K562 (cell line): ENCODE data around the gene SLC25A42. TPM values are rescaled to one million over a fixed set of nuclear protein-coding genes. Genes with fewer than 3 reads are reported as not detected.

Source experiments
- ATAC-seq: fragments of 200-7000 bp; cut with Tn5 transposase; 3 replicates; pipeline ENCODE4 v1.9.1; 2020; ENCODE audit warnings: moderate library complexity
- BruUV-seq: library from RNA; stranded (reverse); fragments of 400-500 nt; replicated peaks from 2 replicates; lab custom pipeline; 2021; lab: Mats Ljungman, UMichigan
- CTCF ChIA-PET: fragments of 300-600 bp; formaldehyde crosslinking; extraction: SDS; loops from one replicate; lab custom pipeline; 2021; ENCODE audit warnings: low intra/inter-chr PET ratio; lab: Yijun Ruan, JAX
- POLR2A ChIA-PET: fragments of 300-600, 350-650 bp; sonication (Branson Sonifier 250); formaldehyde crosslinking; extraction: SDS; loops from one replicate; lab custom pipeline; 2021; ENCODE audit warnings: antibody characterized with exemption, inconsistent platforms; lab: Yijun Ruan, JAX
- DNase-seq, 4 experiments: peaks; one replicate each; pipeline versions ENCODE4 v3.0.0 to v3.0.0-alpha.2; 2011 to 2018; ENCODE audit warnings: low spot score in 3 of 4, mixed read lengths in 3 of 4; ENCODE audit errors: extremely low read depth in 1 of 4
- FAIRE-seq: peaks from 2 replicates; lab custom pipeline; 2011; peaks lifted over from hg19 to GRCh38; lab: Jason Lieb, UNC
- H2AFZ ChIP-seq: 2 replicates; pipeline ENCODE4 v1.6.0; 2011; ENCODE audit warnings: low read depth, low read length, control low read depth, inconsistent platforms
- H3K27ac ChIP-seq: fragments of 200-600 bp; 3 replicates; pipeline ENCODE4 v1.8.0; 2011; ENCODE audit warnings: low read depth, mild to moderate bottlenecking, control low read depth, inconsistent platforms, low read length, moderate library complexity, mixed read lengths; ENCODE audit errors: extremely low read depth
- H3K27me3 ChIP-seq, 2 experiments: fragments of 300-600 bp in 1 of 2; 2 replicates in 1 of 2; 3 replicates in 1 of 2; pipeline versions ENCODE4 v1.6.0 to v1.8.0; 2011; ENCODE audit warnings: inconsistent platforms in 2 of 2, low read length in 2 of 2, mild to moderate bottlenecking in 1 of 2, mixed read lengths in 1 of 2, moderate library complexity in 1 of 2; ENCODE audit not compliant: control insufficient read depth in 2 of 2, insufficient read depth in 2 of 2
- H3K36me3 ChIP-seq: fragments of 300-600 bp; 3 replicates; pipeline ENCODE4 v1.8.0; 2011; ENCODE audit warnings: mild to moderate bottlenecking, low read length, inconsistent platforms; ENCODE audit not compliant: control insufficient read depth, insufficient read depth
- H3K4me1 ChIP-seq, 2 experiments: fragments of 200-600 bp in 1 of 2; replicated peaks in 1 of 2; 2 replicates in 1 of 2; 3 replicates in 1 of 2; pipeline versions ENCODE4 v1.5.1 to v1.8.0; 2011; ENCODE audit warnings: inconsistent platforms in 2 of 2, low read length in 2 of 2, mild to moderate bottlenecking in 1 of 2, mixed read lengths in 1 of 2, moderate library complexity in 1 of 2; ENCODE audit not compliant: control insufficient read depth in 2 of 2, insufficient read depth in 2 of 2
- H3K4me2 ChIP-seq: 2 replicates; pipeline ENCODE4 v1.6.1; 2011; ENCODE audit warnings: low read length, control low read depth, inconsistent platforms, mixed read lengths; ENCODE audit not compliant: insufficient read depth
- H3K4me3 ChIP-seq: fragments of 200-600 bp; sonication (generic), shearing (Covaris generic); 2 replicates; pipeline ENCODE4 v1.5.1; 2016; ENCODE audit warnings: control low read depth, inconsistent platforms
- H3K79me2 ChIP-seq: fragments of 200-600 bp; 3 replicates; pipeline ENCODE4 v1.8.0; 2011; ENCODE audit warnings: low read length, inconsistent platforms; ENCODE audit not compliant: control insufficient read depth, insufficient read depth
- H3K9ac ChIP-seq, 2 experiments: 2 replicates each; pipeline versions ENCODE4 v1.6.0 to v1.6.1; 2011; ENCODE audit warnings: low read depth in 2 of 2, low read length in 2 of 2, control low read depth in 1 of 2, inconsistent platforms in 1 of 2, mild to moderate bottlenecking in 1 of 2, mixed read lengths in 1 of 2; ENCODE audit not compliant: insufficient read depth in 1 of 2
- H3K9me1 ChIP-seq: one replicate; pipeline ENCODE4 v1.6.0; 2011; ENCODE audit warnings: inconsistent platforms, mild to moderate bottlenecking, low read length, moderate library complexity; ENCODE audit not compliant: control insufficient read depth, insufficient read depth
- H3K9me3 ChIP-seq: replicated peaks from 2 replicates; pipeline ENCODE4 v1.5.1; 2011; ENCODE audit warnings: low read depth, low read length, inconsistent platforms; ENCODE audit not compliant: control insufficient read depth, insufficient read depth
- H4K20me1 ChIP-seq: replicated peaks from 2 replicates; pipeline ENCODE4 v1.6.1; 2011; ENCODE audit warnings: low read length, inconsistent platforms, mixed read lengths; ENCODE audit not compliant: control insufficient read depth, insufficient read depth
- ESRRB ChIP-seq: fragments of 250-450 bp; sonication (Bioruptor Pico); IDR thresholded peaks from 2 replicates; pipeline ENCODE4 v1.5.0; 2020; ENCODE audit warnings: mild to moderate bottlenecking, moderate library complexity, borderline replicate concordance
- ID3 ChIP-seq, 2 experiments: fragments of 250-450 bp in 1 of 2; fragments of 450-650 bp in 1 of 2; sonication (Bioruptor Pico) in 1 of 2; IDR thresholded peaks; 2 replicates each; pipeline versions ENCODE4 v1.6.1 to v1.8.0; 2016 to 2021; ENCODE audit warnings: mild to moderate bottlenecking in 2 of 2, moderate library complexity in 2 of 2, missing compliant biosample characterization in 1 of 2, missing genetic modification characterization in 1 of 2
- KAT8 ChIP-seq: fragments of 450-650 bp; IDR thresholded peaks from 2 replicates; pipeline ENCODE4 v1.6.1; 2016; ENCODE audit warnings: low read depth, mild to moderate bottlenecking
- KHSRP ChIP-seq: fragments of 450-650 bp; IDR thresholded peaks from 2 replicates; pipeline ENCODE4 v1.6.1; 2017
- PCBP2 ChIP-seq: fragments of 200-400 bp; formaldehyde crosslinking; IDR thresholded peaks from 2 replicates; pipeline ENCODE4 v1.6.1; 2018; ENCODE audit warnings: low read length, low read depth, mild to moderate bottlenecking, moderate library complexity; ENCODE audit not compliant: poor library complexity, severe bottlenecking
- POLR2AphosphoS2 ChIP-seq: IDR thresholded peaks from 2 replicates; pipeline ENCODE4 v1.6.1; 2012; ENCODE audit warnings: low read length, improper control_type of control experiment
- PTRF ChIP-seq: fragments of 450-650 bp; IDR thresholded peaks from 2 replicates; pipeline ENCODE4 v1.6.1; 2016; ENCODE audit warnings: mild to moderate bottlenecking, missing genetic modification characterization, missing compliant biosample characterization
- TSHZ1 ChIP-seq: fragments of 250-450 bp; sonication (Bioruptor Pico); IDR thresholded peaks from 2 replicates; pipeline ENCODE4 v1.4.0; 2020; ENCODE audit warnings: mild to moderate bottlenecking, moderate library complexity
- ZNF778 ChIP-seq: fragments of 450-650 bp; formaldehyde crosslinking; IDR thresholded peaks from 2 replicates; pipeline ENCODE4 v1.4.0; 2020; ENCODE audit warnings: mild to moderate bottlenecking, moderate library complexity
- WGBS: fragments of 100-300 bp; shearing (Covaris generic); methylation state at CpG from one replicate; pipeline ENCODE4 v1.1.6; 2016; ENCODE audit warnings: low coverage, mixed read lengths; ENCODE audit not compliant: insufficient coverage; ENCODE audit errors: missing lambda C conversion rate; 5-methylcytosine and 5-hydroxymethylcytosine counted together
- in situ Hi-C: fragments of 300-500 bp; cut with MboI; formaldehyde crosslinking; loops from 4 replicates; pipeline ENCODE4 v1.15.0; 2018; ENCODE audit warnings: inconsistent platforms, mixed read lengths
- intact Hi-C: fragments of 100-400 bp; cut with micrococcal nuclease; formaldehyde crosslinking; loops from 2 replicates; pipeline ENCODE4 v1.14.2; 2022
- polyA plus RNA-seq, 8 experiments: library from polyadenylated mRNA; depleted of rRNA in 4 of 8; stranded (reverse) in 5 of 8; unstranded in 3 of 8; fragments of >200 nt; fragmentation: Nextera tagmentation in 2 of 8; fragmentation: Illumina TruSeq in 1 of 8; extraction: Ambion mirVana in 2 of 8; extraction: Trizol in 1 of 8; gene quantifications; 2 replicates each; pipeline versions ENCODE4 v1.2.1 to v1.2.3, GENCODE V29; 2011 to 2014; ENCODE audit warnings: inconsistent platforms in 1 of 8, missing spikeins in 1 of 8
- total RNA-seq, 7 experiments: library from RNA; depleted of rRNA in 6 of 7; stranded (reverse); fragments of >200 nt in 6 of 7; fragmentation: Illumina TruSeq in 2 of 7; extraction: Trizol in 2 of 7; gene quantifications; 2 replicates each; pipeline versions ENCODE4 v1.2.1 to v1.2.3, GENCODE V29; 2011 to 2021; ENCODE audit warnings: low replicate concordance in 1 of 7
- TF ChIP-seq, protein P1 (sequence below): sonication (generic); formaldehyde crosslinking; IDR thresholded peaks from 2 replicates; pipeline ENCODE4 v1.8.0; 2022; ENCODE audit warnings: missing genetic modification reagents, mild to moderate bottlenecking, borderline replicate concordance
- TF ChIP-seq, protein P2 (sequence below): sonication (generic); formaldehyde crosslinking; IDR thresholded peaks from 2 replicates; pipeline ENCODE4 v1.8.0; 2022; ENCODE audit warnings: mild to moderate bottlenecking, missing genetic modification reagents
- TF ChIP-seq, protein P3 (sequence below): IDR thresholded peaks from 2 replicates; pipeline ENCODE4 v1.6.1; 2016; ENCODE audit warnings: missing genetic modification characterization, missing compliant biosample characterization

SLC25A42 gene
- total and polyA plus RNA-seq, 9 of the 15 experiments (the other 6 are each of a cell fraction or from before 2014, with no cell fraction given): 0.59 to 32.2 (median 14.1) TPM

GRCh38 chr19:19076476-19076875, 12.7 kb downstream of the SLC25A42 start:
- H3K9ac ChIP-seq: no peak overlapping the region
- H3K79me2 ChIP-seq: peaks cover 40% of the 10 kb centered on the region
- in situ Hi-C loops (no loop called here), intact Hi-C loops (no loop called here)
- H3K36me3 ChIP-seq: peaks cover 46% of the 10 kb centered on the region; the same call in 2 of the 3 replicates
- H4K20me1 ChIP-seq: peaks cover 1% of the 10 kb centered on the region; the same call in 1 of the 2 replicates
- H3K27ac ChIP-seq: no peak overlapping the region
- BruUV-seq: no TSS peak
- peaks cover 0 to 4% of the 10 kb centered on the region in 2 experiments; a peak in 3 of 5 replicates for H3K4me1 ChIP-seq
- no peak overlapping the region for H3K4me2 ChIP-seq
- FAIRE-seq (no peak), ATAC-seq (no peak), DNase-seq (no peak)
- H3K9me1 ChIP-seq: no peaks in the 10 kb centered on the region
- H3K4me3 ChIP-seq: no peak overlapping the region
- CTCF ChIA-PET: no interaction called here
- WGBS: 90% methylated on average over 1 of the region's 1 CpG
- H3K27me3 ChIP-seq: no peaks in the 10 kb centered on the region
- POLR2A ChIA-PET: interaction anchor here (0.6 to 1.6 kb wide), 3 partner anchors 9 to 25 kb away, joined by 3 to 4 read pairs (median 3); no protein-coding TSS in a partner anchor
- no peak overlapping the region for H2AFZ ChIP-seq
- H3K9me3 ChIP-seq: no peaks in the 10 kb centered on the region
- TF ChIP-seq, protein P1, sequence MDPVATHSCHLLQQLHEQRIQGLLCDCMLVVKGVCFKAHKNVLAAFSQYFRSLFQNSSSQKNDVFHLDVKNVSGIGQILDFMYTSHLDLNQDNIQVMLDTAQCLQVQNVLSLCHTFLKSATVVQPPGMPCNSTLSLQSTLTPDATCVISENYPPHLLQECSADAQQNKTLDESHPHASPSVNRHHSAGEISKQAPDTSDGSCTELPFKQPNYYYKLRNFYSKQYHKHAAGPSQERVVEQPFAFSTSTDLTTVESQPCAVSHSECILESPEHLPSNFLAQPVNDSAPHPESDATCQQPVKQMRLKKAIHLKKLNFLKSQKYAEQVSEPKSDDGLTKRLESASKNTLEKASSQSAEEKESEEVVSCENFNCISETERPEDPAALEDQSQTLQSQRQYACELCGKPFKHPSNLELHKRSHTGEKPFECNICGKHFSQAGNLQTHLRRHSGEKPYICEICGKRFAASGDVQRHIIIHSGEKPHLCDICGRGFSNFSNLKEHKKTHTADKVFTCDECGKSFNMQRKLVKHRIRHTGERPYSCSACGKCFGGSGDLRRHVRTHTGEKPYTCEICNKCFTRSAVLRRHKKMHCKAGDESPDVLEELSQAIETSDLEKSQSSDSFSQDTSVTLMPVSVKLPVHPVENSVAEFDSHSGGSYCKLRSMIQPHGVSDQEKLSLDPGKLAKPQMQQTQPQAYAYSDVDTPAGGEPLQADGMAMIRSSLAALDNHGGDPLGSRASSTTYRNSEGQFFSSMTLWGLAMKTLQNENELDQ (CRISPR knock-in tag): no peak
- TF ChIP-seq ESRRB (no peak), KAT8 (no peak), TSHZ1 (CRISPR knock-in tag) (no peak), PCBP2 (no peak), KHSRP (no peak), ID3 (CRISPR knock-in tag; IDR thresholded peaks at IDR 0.05) (no peak), ID3 (tag; IDR thresholded peaks at IDR 0.05) (no peak), ZNF778 (CRISPR knock-in tag) (no peak), PTRF (no peak), POLR2AphosphoS2 (no peak)
- TF ChIP-seq, protein P2, sequence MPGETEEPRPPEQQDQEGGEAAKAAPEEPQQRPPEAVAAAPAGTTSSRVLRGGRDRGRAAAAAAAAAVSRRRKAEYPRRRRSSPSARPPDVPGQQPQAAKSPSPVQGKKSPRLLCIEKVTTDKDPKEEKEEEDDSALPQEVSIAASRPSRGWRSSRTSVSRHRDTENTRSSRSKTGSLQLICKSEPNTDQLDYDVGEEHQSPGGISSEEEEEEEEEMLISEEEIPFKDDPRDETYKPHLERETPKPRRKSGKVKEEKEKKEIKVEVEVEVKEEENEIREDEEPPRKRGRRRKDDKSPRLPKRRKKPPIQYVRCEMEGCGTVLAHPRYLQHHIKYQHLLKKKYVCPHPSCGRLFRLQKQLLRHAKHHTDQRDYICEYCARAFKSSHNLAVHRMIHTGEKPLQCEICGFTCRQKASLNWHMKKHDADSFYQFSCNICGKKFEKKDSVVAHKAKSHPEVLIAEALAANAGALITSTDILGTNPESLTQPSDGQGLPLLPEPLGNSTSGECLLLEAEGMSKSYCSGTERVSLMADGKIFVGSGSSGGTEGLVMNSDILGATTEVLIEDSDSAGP (CRISPR knock-in tag): no peak
- TF ChIP-seq, protein P3, sequence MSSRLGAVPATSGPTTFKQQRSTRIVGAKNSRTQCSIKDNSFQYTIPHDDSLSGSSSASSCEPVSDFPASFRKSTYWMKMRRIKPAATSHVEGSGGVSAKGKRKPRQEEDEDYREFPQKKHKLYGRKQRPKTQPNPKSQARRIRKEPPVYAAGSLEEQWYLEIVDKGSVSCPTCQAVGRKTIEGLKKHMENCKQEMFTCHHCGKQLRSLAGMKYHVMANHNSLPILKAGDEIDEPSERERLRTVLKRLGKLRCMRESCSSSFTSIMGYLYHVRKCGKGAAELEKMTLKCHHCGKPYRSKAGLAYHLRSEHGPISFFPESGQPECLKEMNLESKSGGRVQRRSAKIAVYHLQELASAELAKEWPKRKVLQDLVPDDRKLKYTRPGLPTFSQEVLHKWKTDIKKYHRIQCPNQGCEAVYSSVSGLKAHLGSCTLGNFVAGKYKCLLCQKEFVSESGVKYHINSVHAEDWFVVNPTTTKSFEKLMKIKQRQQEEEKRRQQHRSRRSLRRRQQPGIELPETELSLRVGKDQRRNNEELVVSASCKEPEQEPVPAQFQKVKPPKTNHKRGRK (tag): no peak
